Adipose tissue (tissue), 3 donors: ENCODE data around the gene ABL2. TPM values are rescaled to one million over a fixed set of nuclear protein-coding genes. Genes with fewer than 3 reads are reported as not detected.
"Not testable (repeated sequence)": the region's sequence is repeated elsewhere in the genome, so short reads cannot be mapped to it uniquely, and the experiment has no call there.

ENCODE experiments used
- H3K27ac ChIP-seq: one replicate; pipeline ENCODE4 v1.5.1; 2013; ENCODE audit warnings: low read depth, low read length
- WGBS, 3 donors: extraction: QIAGEN DNeasy Blood & Tissue Kit; methylation state at CpG; one replicate each; pipeline ENCODE4 v1.1.7; 2013; 5-methylcytosine and 5-hydroxymethylcytosine counted together
- polyA plus RNA-seq, 3 donors: library from polyadenylated mRNA; stranded (reverse); fragments of 200-250 nt; gene quantifications; one replicate each; pipeline ENCODE4 v1.2.3, GENCODE V29; 2013
- donor health status: healthy with polysubstance abuse.
- donor health status: Bipolar disorder and iron deficiency.
- donor health status: healthy.

ABL2 gene
- polyA plus RNA-seq, 3 donors: 2.6 to 9.7 (median 6.2) TPM

GRCh38 chr1:179146911-179147310 lies 82.6 kb downstream of the ABL2 start:
- 94 to 100% (median 97%) methylated on average over 1 of the region's 1 CpG for WGBS, 3 donors

GRCh38 chr1:179146476-179146875 lies 83.0 kb downstream of the ABL2 start:
- no peak overlapping the region for H3K27ac ChIP-seq
- 92 to 95% (median 93%) methylated on average over 5 of the region's 5 CpGs for WGBS, 3 donors

More at GRCh38 chr1:179146911-179147310, 82.6 kb downstream of the ABL2 start:
- H3K27ac ChIP-seq: no peak overlapping the region

GRCh38 chr1:179145521-179145920 lies 84.0 kb downstream of the ABL2 start:
- no peak overlapping the region for H3K27ac ChIP-seq
- 95 to 99% (median 97%) methylated on average over 3 of the region's 3 CpGs for WGBS, 3 donors

- no peak overlapping the region for H3K27ac ChIP-seq
- 93 to 95% (median 94%) methylated on average over 1 of the region's 1 CpG for WGBS, 3 donors
Measured at GRCh38 chr1:179144626-179145025, 84.9 kb downstream of the ABL2 start.

- H3K27ac ChIP-seq: no peak overlapping the region
- 57 to 82% (median 59%) methylated on average over 3 of the region's 3 CpGs for WGBS, 3 donors
Measured at GRCh38 chr1:179143322-179143721, 86.2 kb downstream of the ABL2 start.

GRCh38 chr1:179142889-179143299 lies 86.6 kb downstream of the ABL2 start:
- WGBS, 3 donors: 65 to 76% (median 69%) methylated on average over 2 of the region's 2 CpGs

GRCh38 chr1:179141592-179142251 lies 87.8 kb downstream of the ABL2 start:
- H3K27ac ChIP-seq: no peak overlapping the region
- whole genome bisulfite sequencing, 3 donors: 29 to 80% (median 36%) methylated on average over 4 of the region's 4 CpGs

More at GRCh38 chr1:179142889-179143299, 86.6 kb downstream of the ABL2 start:
- H3K27ac ChIP-seq: no peak overlapping the region

GRCh38 chr1:179138755-179139154 lies 90.7 kb downstream of the ABL2 start:
- H3K27ac ChIP-seq: not testable (repeated sequence)
- WGBS, 3 donors: 97% methylated on average over 19 to 21 of the region's 21 CpGs

GRCh38 chr1:179137617-179138255 lies 91.7 kb downstream of the ABL2 start:
- 66 to 80% (median 78%) methylated on average over 5 of the region's 5 CpGs for WGBS, 3 donors
- no peak overlapping the region for H3K27ac ChIP-seq

GRCh38 chr1:179135707-179136106 lies 93.8 kb downstream of the ABL2 start:
- WGBS, 3 donors: 91 to 98% (median 97%) methylated on average over 10 to 23 of the region's 28 CpGs

GRCh38 chr1:179135168-179135567 lies 94.3 kb downstream of the ABL2 start:
- WGBS, 3 donors: 90 to 99% (median 92%) methylated on average over 4 to 22 of the region's 27 CpGs

More at GRCh38 chr1:179135707-179136106, 93.8 kb downstream of the ABL2 start:
- not testable (repeated sequence) for H3K27ac ChIP-seq

GRCh38 chr1:179129702-179130473 lies 99.6 kb downstream of the ABL2 start:
- WGBS, 3 donors: 62 to 81% (median 71%) methylated on average over 10 of the region's 10 CpGs

More at GRCh38 chr1:179135168-179135567, 94.3 kb downstream of the ABL2 start:
- not testable (repeated sequence) for H3K27ac ChIP-seq

GRCh38 chr1:179128520-179128919 lies 101.0 kb downstream of the ABL2 start:
- WGBS, 3 donors: 25 to 95% (median 88%) methylated on average over 4 of the region's 4 CpGs
- no peak overlapping the region for H3K27ac ChIP-seq

More at GRCh38 chr1:179129702-179130473, 99.6 kb downstream of the ABL2 start:
- H3K27ac ChIP-seq: no peak overlapping the region

GRCh38 chr1:179127163-179127895 lies 102.1 kb downstream of the ABL2 start:
- WGBS, 3 donors: 90 to 93% (median 90%) methylated on average over 5 of the region's 5 CpGs
- H3K27ac ChIP-seq: no peak overlapping the region

GRCh38 chr1:179126338-179127060 lies 103.0 kb downstream of the ABL2 start:
- H3K27ac ChIP-seq: no peak overlapping the region
- 63 to 82% (median 69%) methylated on average over 8 of the region's 8 CpGs for WGBS, 3 donors

GRCh38 chr1:179124873-179125272 lies 104.6 kb downstream of the ABL2 start:
- H3K27ac ChIP-seq: no peak overlapping the region
- WGBS, 3 donors: 76 to 91% (median 89%) methylated on average over 1 of the region's 1 CpG

- 82 to 86% (median 85%) methylated on average over 7 of the region's 7 CpGs for WGBS, 3 donors
- no peak overlapping the region for H3K27ac ChIP-seq
Measured at GRCh38 chr1:179121159-179121938, 108.1 kb downstream of the ABL2 start.
